ENCODE measurements around the gene MLIP. TPM values are rescaled to one million over a fixed set of nuclear protein-coding genes. Genes with fewer than 3 reads are reported as not detected.

Gene MLIP
- total and polyA plus RNA-seq, 2 experiments from 2014 or later: not detected

DNA sequence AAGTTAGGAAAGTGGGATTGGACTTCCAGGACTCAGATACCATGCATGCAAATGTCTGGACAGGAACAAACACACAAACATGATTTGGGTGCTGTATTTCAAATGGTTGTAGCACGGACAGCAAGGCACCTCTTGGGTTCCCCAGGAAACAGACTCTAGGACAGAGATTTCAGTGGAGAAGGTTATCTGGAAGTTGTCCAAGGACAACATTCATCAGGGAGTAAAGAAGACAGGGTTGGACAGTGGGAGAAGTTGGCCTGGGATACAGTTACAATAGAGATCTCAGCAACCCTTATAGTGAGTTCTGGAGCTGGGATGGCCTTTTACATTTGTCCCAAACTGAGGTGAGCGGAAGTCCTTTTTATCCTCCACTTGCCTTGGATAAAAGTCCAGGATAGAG lies 177.2 kb downstream of the MLIP start (continued):
- TF ChIP-seq REST (IDR thresholded peaks at IDR 0.05; ENCODE audit: unreplicated experiment): no peak
- no peak for TF ChIP-seq EZH2 (IDR thresholded peaks at IDR 0.05; ENCODE audit: low read depth, unreplicated experiment)

DNA sequence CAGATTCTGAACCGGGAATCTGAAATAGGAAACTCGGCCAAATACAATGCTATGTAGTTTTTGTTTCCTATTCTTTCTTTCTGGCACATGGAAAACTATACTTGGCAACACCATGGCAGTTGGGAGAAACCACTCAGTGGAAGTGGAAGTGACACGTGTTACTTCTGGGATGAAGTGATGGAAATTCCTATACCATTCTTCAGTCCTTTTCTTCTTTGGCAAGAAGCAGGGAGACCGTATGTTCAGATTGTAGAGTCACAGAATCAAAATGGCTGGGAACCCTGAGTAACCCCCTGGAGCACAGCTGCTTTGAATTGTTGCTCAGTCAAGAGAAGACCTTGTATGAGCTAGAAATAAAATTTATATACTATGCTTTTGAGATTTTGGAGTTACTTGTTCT lies 178.2 kb downstream of the MLIP start:
- Histone ChIP-seq H3K4me3 (no peak overlapping the region), H3K4me2 (no peak overlapping the region), H4K20me1 (replicated peaks; ENCODE audit: insufficient read depth) (no peaks in the 10 kb centered on the region), H3F3A (replicated peaks; ENCODE audit: low read depth) (no peaks in the 10 kb centered on the region), H2AFZ (no peak overlapping the region), H3K27ac (ENCODE audit: low read depth) (no peak overlapping the region), H3K79me2 (replicated peaks; ENCODE audit: insufficient read depth) (no peaks in the 10 kb centered on the region), H3K36me3 (ENCODE audit: insufficient read depth) (no peaks in the 10 kb centered on the region), H3K4me1 (ENCODE audit: insufficient read depth) (no peaks in the 10 kb centered on the region), H3K27me3 (ENCODE audit: insufficient read depth) (no peaks in the 10 kb centered on the region), H3K9me2 (ENCODE audit: insufficient read depth) (peaks cover 4% of the 10 kb centered on the region; the same call in 1 of the 2 replicates)
- Mint-ChIP-seq H3K27me3 (ENCODE audit: insufficient read depth, low read depth, poor library complexity) (no peaks in the 10 kb centered on the region), H3K27ac (no peak overlapping the region), H3K4me1 (peaks cover 25% of the 10 kb centered on the region), H3K36me3 (ENCODE audit: low read depth) (no peaks in the 10 kb centered on the region), H3K4me3 (no peak overlapping the region), H3K9me3 (no peaks in the 10 kb centered on the region)
- TF ChIP-seq ZNF331 (CRISPR knock-in tag; IDR thresholded peaks at IDR 0.05; ENCODE audit: low read depth) (no peak), REST (IDR thresholded peaks at IDR 0.05; ENCODE audit: unreplicated experiment) (no peak), ZNF462 (CRISPR knock-in tag; IDR thresholded peaks at IDR 0.05) (no peak), JUNB (IDR thresholded peaks at IDR 0.05; ENCODE audit: unreplicated experiment) (no peak), EZH2 (IDR thresholded peaks at IDR 0.05; ENCODE audit: low read depth, unreplicated experiment) (no peak), ZNF114 (CRISPR knock-in tag; IDR thresholded peaks at IDR 0.05) (no peak)
- DNase-seq (ENCODE audit: low spot score) (no peak), ATAC-seq (no peak)
